Measurements from ENCODE around the gene NOS1AP. TPM values are rescaled to one million over a fixed set of nuclear protein-coding genes. Genes with fewer than 3 reads are reported as not detected.

NOS1AP gene
- polyA plus RNA-seq, 1 of the 3 experiments (the other 2 are of a cell fraction): 0.03 TPM

DNA sequence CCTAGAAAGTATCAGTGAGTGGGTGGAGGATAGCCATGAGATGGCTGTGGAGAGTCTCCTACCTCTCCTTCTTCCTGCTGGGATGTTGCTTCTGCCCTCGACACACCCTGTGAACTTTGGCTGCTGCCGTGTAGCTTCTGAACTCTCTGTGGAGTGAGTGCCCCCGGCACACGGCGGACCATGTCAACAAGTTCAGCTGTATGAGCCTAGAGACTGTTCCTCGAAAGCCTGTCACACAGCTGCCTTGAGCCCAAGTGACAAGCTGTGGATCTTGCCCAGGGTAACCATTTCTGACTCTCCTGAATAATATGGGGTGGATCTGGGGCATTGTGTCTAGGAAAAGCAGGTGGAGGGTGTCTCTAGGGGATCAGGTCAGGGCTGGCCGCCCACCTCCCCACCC is 143.2 kb downstream of the NOS1AP start:
- POLR2A ChIA-PET: no interaction called here
- Histone ChIP-seq H2AFZ (ENCODE audit: low read depth) (no peak overlapping the region), H4K20me1 (ENCODE audit: insufficient read depth) (no peaks in the 10 kb centered on the region), H3K9me3 (no peaks in the 10 kb centered on the region), H3K4me1 (ENCODE audit: control insufficient read depth in 1 of 2, insufficient read depth in 2 of 2, low read depth in 1 of 2, low read length in 1 of 2) (no peaks in the 10 kb centered on the region; a peak in 2 of 4 replicates), H3F3A (replicated peaks; ENCODE audit: insufficient read depth) (no peaks in the 10 kb centered on the region), H3K36me3 (replicated peaks in 1 of 2; ENCODE audit: control insufficient read depth in 1 of 2, insufficient read depth in 2 of 2, low read length in 1 of 2) (no peaks in the 10 kb centered on the region), H3K79me2 (ENCODE audit: insufficient read depth) (no peaks in the 10 kb centered on the region), H3K9ac (no peak overlapping the region), H3K27me3 (ENCODE audit: insufficient read depth) (no peaks in the 10 kb centered on the region), H3K27ac (ENCODE audit: low read depth in 2 of 2, low read length in 1 of 2) (no peak overlapping the region), H3K9me2 (no peaks in the 10 kb centered on the region), H3K4me3 (ENCODE audit: low read depth in 2 of 2, low read length in 1 of 2) (no peak overlapping the region), H3K4me2 (no peak overlapping the region)
- 26% methylated on average over 7 of the region's 7 CpGs for WGBS (ENCODE audit: low lambda C conversion rate)
- CTCF ChIA-PET: no interaction called here
- DNase-seq: no peak
- TF ChIP-seq SIN3A (IDR thresholded peaks at IDR 0.05; ENCODE audit: borderline replicate concordance, low read depth, low read length) (no peak), TEAD4 (IDR thresholded peaks at IDR 0.05; ENCODE audit: borderline replicate concordance, insufficient read depth) (no peak), NFIC (IDR thresholded peaks at IDR 0.05; ENCODE audit: borderline replicate concordance) (no peak), RAD21 (IDR thresholded peaks at IDR 0.05; ENCODE audit: low read length) (no peak), RXRA (IDR thresholded peaks at IDR 0.05; ENCODE audit: borderline replicate concordance, low read depth) (no peak), GATA2 (CRISPR knock-in tag; IDR thresholded peaks at IDR 0.05) (no peak), POLR2AphosphoS5 (IDR thresholded peaks at IDR 0.05; ENCODE audit: low read depth, low read length) (no peak), EP300 (IDR thresholded peaks at IDR 0.05; ENCODE audit: borderline replicate concordance in 1 of 2, low read depth in 1 of 2, low read length in 1 of 2) (no peak), FOXJ3 (CRISPR knock-in tag; IDR thresholded peaks at IDR 0.05) (no peak), EZH2phosphoT487 (IDR thresholded peaks at IDR 0.05; ENCODE audit: borderline replicate concordance, low read depth) (no peak), FOXM1 (IDR thresholded peaks at IDR 0.05; ENCODE audit: low read depth) (no peak), MEF2A (IDR thresholded peaks at IDR 0.05; ENCODE audit: borderline replicate concordance, low read depth) (no peak), MXI1 (IDR thresholded peaks at IDR 0.05; ENCODE audit: low read depth, low read length) (no peak)
- TF ChIP-seq, protein P1, sequence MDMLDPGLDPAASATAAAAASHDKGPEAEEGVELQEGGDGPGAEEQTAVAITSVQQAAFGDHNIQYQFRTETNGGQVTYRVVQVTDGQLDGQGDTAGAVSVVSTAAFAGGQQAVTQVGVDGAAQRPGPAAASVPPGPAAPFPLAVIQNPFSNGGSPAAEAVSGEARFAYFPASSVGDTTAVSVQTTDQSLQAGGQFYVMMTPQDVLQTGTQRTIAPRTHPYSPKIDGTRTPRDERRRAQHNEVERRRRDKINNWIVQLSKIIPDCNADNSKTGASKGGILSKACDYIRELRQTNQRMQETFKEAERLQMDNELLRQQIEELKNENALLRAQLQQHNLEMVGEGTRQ (IDR thresholded peaks at IDR 0.05; ENCODE audit: borderline replicate concordance, low read depth, low read length): no peak
- TF ChIP-seq, protein P2, sequence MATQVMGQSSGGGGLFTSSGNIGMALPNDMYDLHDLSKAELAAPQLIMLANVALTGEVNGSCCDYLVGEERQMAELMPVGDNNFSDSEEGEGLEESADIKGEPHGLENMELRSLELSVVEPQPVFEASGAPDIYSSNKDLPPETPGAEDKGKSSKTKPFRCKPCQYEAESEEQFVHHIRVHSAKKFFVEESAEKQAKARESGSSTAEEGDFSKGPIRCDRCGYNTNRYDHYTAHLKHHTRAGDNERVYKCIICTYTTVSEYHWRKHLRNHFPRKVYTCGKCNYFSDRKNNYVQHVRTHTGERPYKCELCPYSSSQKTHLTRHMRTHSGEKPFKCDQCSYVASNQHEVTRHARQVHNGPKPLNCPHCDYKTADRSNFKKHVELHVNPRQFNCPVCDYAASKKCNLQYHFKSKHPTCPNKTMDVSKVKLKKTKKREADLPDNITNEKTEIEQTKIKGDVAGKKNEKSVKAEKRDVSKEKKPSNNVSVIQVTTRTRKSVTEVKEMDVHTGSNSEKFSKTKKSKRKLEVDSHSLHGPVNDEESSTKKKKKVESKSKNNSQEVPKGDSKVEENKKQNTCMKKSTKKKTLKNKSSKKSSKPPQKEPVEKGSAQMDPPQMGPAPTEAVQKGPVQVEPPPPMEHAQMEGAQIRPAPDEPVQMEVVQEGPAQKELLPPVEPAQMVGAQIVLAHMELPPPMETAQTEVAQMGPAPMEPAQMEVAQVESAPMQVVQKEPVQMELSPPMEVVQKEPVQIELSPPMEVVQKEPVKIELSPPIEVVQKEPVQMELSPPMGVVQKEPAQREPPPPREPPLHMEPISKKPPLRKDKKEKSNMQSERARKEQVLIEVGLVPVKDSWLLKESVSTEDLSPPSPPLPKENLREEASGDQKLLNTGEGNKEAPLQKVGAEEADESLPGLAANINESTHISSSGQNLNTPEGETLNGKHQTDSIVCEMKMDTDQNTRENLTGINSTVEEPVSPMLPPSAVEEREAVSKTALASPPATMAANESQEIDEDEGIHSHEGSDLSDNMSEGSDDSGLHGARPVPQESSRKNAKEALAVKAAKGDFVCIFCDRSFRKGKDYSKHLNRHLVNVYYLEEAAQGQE (IDR thresholded peaks at IDR 0.05; ENCODE audit: low read depth, low read length): no peak
- TF ChIP-seq, protein P3, sequence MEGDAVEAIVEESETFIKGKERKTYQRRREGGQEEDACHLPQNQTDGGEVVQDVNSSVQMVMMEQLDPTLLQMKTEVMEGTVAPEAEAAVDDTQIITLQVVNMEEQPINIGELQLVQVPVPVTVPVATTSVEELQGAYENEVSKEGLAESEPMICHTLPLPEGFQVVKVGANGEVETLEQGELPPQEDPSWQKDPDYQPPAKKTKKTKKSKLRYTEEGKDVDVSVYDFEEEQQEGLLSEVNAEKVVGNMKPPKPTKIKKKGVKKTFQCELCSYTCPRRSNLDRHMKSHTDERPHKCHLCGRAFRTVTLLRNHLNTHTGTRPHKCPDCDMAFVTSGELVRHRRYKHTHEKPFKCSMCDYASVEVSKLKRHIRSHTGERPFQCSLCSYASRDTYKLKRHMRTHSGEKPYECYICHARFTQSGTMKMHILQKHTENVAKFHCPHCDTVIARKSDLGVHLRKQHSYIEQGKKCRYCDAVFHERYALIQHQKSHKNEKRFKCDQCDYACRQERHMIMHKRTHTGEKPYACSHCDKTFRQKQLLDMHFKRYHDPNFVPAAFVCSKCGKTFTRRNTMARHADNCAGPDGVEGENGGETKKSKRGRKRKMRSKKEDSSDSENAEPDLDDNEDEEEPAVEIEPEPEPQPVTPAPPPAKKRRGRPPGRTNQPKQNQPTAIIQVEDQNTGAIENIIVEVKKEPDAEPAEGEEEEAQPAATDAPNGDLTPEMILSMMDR (IDR thresholded peaks at IDR 0.05): no peak
- TF ChIP-seq, protein P4, sequence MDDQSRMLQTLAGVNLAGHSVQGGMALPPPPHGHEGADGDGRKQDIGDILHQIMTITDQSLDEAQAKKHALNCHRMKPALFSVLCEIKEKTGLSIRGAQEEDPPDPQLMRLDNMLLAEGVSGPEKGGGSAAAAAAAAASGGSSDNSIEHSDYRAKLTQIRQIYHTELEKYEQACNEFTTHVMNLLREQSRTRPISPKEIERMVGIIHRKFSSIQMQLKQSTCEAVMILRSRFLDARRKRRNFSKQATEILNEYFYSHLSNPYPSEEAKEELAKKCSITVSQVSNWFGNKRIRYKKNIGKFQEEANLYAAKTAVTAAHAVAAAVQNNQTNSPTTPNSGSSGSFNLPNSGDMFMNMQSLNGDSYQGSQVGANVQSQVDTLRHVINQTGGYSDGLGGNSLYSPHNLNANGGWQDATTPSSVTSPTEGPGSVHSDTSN (IDR thresholded peaks at IDR 0.05): no peak
- TF ChIP-seq, protein P5, sequence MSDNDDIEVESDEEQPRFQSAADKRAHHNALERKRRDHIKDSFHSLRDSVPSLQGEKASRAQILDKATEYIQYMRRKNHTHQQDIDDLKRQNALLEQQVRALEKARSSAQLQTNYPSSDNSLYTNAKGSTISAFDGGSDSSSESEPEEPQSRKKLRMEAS (IDR thresholded peaks at IDR 0.05; ENCODE audit: low read depth): no peak

Measured in SK-N-SH (cell line).